Dermis microvascular lymphatic vessel endothelial cell (primary cell): ENCODE results near the gene HOXC9. TPM values are rescaled to one million over a fixed set of nuclear protein-coding genes. Genes with fewer than 3 reads are reported as not detected.

Source experiments
- DNase-seq, 2 donors: peaks; one replicate each; pipeline versions ENCODE4 v3.0.0 to v3.0.0-alpha.2; 2010; ENCODE audit warnings: low read depth in 2 of 2
- total RNA-seq: library from RNA; depleted of rRNA; stranded (reverse); fragments of >200 nt; gene quantifications from 2 replicates; pipeline ENCODE4 v1.2.1, GENCODE V29; 2014

HOXC9 gene
- total RNA-seq, 1 donor from 2014 or later = 0.13 TPM

DNA sequence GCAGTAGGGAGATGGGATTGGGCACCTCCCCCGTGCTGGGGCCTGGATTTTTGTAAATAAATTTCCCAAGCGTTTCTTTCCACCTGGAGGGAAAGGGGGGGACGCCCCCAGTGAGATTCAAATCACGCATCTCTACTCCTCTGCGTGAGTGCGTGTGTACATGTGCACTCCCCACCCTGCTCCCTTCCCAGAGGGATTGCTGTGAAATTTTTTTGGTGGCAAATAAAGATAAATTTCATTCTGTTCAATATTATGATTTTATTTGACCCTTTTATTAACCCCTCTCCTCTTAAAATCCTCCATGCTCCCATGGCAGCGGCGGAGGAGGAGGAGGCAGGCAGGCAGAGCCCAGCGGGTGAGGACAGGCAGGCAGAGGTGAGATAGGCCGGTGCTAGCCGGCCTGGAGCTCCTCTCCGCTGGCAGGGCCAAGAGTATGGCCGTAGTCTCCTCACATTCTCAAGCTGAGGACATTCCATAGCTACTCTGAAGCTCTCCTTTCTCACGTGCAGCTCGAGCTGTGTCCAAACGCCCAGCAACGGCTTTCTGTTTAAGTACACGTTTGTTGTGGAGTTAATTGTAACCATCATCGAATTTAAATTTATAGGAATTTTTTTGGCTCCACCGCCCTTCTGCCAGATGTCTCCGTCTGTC, 23.7 kb upstream of the HOXC9 start:
- no peak for DNase-seq

DNA sequence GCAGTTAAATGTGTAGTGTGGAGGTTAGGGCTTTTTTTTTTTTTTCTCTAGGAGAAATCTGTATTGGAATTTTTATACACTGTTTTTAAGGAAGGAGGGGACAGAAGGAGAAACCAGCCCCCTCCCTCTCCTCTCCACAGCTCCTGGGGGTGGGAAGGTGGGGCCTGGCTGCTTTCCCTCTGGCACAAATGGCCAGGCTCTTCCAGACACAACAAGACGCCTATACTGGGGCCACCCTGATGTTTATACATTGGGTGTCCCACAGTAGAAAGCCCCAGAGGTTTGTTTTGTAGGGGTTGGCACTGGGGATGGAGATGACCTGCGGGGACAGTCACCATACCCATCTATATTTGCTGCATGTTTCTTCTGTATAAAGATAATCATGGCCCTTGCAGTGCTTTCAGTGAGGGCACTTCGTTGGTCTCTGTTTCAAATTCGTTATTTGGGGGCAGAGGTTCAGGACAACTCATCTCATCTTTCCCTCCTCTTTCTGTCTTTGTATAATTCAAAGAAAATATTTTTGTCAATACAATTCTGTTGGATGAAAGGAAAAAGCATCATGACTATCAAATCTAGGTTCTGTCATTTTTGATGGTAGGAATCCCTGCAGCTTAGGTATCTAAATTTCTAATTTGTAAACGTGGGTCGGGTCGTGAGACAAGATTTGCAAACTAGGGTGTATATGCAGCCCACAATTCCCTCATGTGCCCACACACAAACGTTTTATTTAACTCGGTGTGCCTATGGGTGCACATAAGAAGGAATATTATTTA, 23.0 kb upstream of the HOXC9 start:
- no peak for DNase-seq

DNA sequence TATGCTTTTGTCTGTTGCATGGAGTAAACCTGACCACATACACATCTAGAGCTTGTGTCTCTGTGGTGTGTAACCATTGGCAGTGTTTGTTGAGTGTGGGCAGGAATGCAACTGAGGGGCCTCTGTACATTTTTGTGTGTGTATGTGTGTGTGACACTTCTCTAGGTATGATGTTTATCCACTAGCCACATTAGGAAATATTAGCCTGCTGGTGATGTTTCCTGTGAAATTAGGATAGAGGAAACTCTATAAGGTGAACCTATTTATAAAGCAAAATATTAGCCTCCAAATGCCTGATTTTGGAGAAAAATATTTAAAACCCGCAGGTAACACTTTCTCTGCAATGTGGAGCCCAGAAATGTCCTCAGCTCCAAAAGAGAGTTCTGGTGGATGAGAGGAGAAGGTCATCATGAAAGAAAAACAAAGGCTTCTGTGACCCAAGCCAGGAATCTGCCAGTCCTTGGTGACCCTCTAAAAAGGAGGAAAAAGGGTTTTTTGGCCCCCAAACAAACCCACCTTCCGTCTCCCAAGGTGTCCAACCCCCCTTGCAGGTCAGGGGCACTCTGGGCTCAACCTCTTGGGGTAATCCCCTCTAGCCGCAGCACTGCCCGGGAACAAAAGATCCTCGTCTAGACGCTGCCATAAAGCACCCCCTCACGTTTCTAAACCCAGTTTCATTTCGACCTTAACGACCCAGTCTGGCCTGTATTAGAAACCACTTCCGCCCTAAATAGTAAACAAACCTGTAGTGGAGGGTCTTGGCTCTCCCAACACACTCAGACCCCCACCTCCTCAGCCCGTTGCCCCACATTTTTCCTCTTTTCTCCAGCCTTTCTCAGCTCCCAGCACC, 22.1 kb upstream of the HOXC9 start:
- no peak for DNase-seq

DNA sequence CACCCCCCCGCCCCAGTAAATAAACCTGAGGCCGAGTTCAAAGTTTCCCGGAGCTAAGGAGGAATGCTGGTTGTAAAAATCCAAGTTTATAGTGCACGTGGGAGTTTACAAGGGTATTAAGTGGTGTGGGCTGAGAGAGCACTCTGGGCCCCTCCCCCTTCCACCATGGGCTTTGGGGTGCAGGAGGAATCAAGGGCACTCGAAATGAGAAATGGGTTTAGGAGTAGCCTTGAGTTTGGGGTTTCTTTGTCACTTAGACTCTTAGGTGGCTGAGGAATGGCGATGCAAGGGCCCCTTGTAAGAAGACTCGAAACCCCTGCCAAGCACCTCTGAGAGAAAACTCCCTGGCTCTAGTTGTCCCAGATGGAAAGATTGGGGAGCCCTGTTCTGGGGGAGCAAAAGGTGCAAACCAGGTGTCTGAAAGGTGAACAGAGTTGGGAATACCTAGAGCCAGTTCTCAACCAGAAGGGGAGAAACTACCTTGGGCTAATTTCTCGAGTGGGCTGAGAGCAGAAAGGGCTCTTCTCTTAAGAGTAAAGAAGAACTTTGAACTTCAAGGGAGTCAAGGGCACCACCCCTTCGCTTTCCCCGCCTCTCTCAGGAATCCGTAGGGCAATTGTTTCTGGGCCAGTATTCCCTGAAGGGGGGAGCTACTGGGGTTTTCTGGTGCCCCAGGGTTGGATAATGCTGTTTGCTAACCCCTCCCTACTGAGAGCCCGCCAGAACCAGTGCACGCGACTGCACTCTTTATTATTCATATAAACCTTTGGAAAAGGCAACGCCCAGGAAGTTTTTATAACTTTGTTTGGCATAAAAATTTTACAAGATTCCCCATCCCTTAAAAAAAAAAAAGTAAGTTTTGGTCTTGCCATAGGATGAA, 21.2 kb upstream of the HOXC9 start:
- no peak for DNase-seq

DNA sequence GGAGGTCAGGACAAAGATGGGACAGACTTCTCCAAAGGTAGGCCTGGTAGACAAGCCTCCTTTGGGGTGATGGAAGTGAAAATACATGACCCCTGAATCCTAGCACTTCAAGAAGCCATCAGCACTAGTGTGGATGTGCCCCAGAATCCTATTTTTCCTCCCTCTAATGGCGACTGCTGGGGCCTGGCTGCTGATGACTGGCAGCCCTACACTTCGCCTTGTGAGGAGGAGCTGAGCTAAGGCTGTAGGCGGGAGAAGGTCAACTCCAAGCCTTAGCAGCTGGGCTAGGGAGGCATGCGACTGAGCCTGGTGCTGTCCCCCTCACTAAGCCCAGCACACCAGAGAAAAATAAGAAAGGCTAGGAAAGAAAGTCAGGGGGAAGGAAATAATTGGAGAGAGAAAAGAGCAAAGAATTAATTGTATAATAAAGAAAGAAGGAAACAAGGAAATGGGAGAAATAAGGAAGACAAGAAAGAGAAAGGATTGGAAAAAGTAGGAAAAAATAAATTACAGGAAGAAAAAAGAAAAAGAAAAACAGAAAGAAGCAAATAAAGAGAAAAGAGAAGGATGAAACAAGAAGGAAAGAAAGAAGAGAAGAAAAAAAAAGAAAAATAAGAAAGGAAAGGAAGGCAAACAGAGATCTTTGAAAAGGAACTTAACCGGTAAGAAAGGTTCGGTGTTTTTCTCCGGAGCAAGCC, 19.7 kb upstream of the HOXC9 start:
- no peak for DNase-seq

DNA sequence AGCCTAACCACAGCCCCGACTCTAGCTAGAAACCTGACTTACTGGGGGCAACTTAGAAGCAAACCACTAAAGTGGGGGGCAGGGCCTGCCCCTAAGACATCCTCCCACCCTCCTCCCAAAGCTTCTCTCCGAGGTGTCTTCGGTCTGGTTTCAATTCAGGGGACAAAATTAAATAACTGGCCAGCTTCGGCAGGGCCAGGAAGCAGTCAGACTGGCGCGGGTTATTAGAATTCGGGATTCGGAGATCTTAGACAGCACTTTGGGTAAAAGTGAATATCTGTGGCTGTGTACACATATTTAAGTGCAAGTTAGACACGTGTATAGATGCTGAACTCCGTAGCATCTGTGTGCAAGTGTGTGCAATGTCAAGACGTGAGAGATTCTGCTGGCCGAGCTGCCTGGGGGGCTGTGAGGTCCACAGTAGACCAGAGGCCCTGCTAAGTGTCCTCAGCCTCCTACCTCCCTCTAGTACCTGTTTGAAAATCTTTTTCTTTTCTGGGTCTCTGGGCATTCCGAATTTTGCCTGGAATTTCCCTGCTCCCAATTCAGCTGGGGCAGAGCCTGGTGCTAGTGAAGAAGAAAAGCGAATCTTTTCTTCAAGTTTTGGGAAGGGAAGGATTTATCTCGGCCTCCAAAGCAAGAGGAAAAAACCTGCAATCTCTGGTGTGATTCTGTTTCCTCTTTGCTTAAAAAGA, 19.0 kb upstream of the HOXC9 start:
- no peak for DNase-seq

DNA sequence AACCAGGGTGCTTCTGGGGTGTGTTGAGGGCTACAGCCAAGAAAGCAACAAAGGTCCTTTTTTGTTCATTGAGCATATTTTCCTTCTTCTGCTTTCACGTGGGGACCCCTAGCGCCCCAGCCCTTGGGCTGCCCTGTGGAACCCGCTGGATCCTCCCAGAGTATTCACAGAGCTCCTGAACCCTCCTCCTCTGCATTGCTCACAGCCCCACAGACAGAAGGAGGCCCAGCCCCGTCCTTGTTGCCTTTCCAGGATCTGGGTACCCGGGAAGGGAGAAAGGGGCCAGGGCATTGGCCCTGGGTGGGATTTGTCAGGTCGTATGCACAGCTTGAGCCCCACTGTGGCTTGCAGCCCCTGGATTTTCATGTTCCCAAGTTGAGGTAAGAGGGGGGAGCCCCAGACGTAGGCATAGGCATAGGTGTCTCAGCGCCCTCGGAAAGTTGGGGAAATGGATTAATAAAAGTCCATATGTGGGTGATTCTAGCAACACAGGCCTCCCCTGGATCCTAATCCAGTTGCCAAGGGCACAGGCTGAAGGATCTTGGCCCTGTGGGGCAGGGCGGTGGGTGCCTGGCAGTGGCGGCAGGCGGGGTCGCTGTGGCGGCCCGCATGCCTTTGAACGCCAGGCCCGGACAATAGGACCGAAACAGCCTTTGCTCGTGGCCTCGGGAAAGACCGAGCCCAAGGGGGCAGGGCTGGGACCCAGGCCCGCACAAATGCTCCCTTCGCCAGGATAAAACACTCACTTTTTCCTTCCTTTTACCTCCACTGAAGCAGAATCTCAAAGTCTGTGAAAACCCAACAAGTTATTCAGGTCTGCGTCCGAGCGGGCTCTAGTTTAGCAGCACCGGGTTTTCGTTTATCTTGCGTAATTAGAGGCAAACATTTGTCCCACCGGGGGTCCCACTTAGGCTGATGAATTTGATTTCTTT, 18.1 kb upstream of the HOXC9 start:
- DNase-seq = no peak

DNA sequence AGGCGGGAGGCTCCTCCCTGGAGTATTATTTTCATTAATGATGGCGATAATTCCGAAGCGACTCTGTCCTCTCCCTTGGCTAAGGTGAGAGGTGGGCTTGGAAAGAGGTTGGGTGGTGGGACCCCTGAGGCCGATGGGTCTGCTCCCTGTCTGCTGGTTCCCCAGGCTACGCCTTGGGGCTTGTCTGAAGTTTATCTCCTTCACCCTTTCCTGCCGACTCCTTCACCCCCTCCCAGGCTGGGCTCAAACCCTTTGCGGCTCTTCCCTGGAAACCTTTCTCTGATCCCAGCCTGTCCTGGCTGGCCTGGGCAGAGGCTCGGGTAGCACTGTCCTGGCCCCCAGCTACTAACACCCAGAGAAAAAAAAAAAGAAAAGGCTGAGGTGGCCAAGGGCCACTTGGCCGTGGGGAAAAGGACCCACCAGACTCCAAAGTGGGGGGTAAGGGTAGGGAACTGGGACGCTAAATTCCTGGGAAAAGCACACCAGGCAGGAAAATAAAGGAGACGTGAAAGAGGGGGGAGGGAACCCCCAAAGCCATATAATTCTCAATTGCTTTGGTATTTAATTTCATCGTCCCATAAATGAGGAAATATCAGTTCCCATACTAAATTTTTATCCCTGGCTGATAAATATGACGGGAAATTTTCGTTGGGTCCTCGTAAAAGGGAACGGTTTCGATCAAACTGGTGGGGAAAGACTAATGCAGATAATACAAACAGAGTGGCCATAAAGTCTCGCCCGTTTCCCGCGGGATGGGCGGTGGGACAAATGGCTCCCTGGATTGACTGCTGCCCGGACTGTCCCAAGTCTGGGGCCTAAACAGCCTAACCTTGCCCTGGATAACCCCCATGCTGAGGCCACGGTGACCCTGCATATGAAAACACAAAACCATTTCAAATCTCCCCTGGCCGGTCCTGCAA, 17.1 kb upstream of the HOXC9 start:
- no peak for DNase-seq

DNA sequence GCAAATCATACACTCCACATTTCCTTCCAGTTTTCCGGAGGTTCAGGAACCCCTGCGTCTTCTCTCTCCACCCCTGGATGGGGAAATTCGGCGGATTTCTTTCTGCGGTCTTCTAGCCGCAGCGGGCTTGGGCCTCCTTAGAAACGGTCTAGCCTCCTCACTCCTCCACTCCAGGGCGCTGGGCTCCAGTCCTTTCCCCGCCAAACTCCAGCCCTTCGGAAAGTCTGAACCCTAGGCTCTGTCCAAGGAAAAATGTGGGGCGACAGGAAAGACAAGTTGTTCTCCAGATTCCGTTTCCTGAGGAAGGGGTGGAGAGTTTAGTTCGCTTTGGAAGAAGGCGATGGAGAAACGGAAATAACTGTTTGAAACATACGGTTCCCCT, 16.4 kb upstream of the HOXC9 start:
- DNase-seq = no peak

DNA sequence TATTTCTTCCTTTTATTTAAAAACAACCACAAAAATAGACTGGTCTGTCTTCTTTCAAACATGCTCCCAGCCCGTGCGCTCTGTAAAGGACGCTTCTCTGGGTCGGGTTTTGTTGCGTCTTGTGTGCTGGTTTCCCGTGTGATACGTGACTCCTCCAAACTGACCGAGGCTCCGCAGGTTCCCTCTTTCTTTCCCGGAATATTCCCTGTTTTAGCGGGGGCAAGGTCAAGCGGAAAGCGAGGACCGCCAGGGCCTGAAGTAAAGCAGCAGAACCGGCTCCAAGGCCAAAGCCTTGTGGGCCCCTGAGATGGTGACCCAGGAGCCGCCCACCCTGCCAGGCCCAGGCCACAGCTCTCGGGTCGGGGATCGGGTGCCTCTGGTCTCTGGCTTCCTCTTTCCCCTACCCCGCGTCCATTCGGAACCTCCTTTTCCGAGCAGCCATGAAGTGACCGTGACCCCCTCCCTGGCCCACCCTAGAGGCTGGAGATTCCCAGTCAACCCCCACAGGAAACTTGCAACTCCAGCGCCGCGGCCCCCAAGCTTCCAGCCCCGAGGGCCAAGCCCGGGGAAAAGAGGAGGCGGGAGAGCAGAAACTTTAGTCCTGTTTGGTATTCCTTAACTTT, 15.9 kb upstream of the HOXC9 start:
- DNase-seq = no peak

DNA sequence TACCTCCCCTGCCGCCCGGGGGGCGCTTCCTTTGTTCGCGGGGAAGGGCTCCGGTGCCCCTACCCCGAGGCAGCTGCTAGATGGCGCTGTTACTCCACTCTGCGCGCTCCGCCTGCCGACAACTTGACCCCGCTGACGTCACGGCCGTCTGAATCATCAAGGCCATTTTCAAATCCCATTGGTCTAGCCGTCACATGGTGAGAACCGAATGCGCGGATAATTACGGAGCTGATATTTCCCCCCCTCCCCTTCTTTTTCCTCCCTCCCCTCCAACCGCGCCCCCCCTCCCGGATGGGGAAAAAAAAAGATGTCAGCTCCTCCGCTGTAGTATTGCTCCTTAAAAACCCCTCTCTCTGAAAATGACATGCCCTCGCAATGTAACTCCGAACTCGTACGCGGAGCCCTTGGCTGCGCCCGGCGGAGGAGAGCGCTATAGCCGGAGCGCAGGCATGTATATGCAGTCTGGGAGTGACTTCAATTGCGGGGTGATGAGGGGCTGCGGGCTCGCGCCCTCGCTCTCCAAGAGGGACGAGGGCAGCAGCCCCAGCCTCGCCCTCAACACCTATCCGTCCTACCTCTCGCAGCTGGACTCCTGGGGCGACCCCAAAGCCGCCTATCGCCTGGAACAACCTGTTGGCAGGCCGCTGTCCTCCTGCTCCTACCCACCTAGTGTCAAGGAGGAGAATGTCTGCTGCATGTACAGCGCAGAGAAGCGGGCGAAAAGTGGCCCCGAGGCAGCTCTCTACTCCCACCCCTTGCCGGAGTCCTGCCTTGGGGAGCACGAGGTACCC, 14.9 kb upstream of the HOXC9 start, which contains the start of gene HOXC10:
HOXC10 (plus strand) TSS at position 246 of the 791 bp plus-strand sequence; CDS start at position 360, 114 bp downstream.
- peak; percentile 80 to 83 for DNase-seq

DNA sequence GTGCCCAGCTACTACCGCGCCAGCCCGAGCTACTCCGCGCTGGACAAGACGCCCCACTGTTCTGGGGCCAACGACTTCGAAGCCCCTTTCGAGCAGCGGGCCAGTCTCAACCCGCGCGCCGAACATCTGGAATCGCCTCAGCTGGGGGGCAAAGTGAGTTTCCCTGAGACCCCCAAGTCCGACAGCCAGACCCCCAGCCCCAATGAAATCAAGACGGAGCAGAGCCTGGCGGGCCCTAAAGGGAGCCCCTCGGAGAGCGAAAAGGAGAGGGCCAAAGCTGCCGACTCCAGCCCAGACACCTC, 14.3 kb upstream of the HOXC9 start:
- DNase-seq = no peak

DNA sequence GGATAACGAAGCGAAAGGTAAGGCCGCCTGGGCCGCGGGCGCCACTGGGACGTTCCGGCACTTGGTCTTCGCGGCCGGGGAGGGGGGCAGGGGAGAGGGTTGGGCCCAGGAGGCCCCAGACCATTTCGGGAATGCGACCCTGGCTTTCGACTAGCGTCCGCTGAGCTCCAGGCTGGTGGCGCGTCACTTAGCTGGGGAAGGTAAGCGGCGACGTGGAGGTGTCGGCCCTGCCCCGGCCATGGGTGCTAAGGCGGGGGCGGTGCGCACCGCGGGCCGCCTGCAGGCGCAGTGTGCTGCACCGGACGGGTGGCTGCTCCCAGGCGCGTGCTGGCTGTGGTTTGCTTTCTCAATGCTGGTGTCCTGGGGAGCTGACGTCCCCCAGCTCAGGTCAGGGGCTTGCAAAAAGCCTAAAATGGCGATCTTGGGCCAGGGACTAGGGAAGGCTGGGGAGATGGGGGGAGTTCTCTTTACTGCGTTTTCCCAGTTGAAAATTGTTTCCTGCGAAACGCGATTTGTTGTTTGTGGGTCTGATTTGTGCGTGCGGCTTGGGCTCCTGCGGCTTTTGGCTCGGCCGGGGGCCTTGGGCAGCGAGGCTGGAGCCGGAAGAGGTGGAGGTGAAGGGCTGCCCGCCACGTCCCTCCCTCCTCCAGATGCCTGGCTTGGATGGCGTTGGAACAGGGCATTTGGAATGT, 13.8 kb upstream of the HOXC9 start:
- no peak for DNase-seq

DNA sequence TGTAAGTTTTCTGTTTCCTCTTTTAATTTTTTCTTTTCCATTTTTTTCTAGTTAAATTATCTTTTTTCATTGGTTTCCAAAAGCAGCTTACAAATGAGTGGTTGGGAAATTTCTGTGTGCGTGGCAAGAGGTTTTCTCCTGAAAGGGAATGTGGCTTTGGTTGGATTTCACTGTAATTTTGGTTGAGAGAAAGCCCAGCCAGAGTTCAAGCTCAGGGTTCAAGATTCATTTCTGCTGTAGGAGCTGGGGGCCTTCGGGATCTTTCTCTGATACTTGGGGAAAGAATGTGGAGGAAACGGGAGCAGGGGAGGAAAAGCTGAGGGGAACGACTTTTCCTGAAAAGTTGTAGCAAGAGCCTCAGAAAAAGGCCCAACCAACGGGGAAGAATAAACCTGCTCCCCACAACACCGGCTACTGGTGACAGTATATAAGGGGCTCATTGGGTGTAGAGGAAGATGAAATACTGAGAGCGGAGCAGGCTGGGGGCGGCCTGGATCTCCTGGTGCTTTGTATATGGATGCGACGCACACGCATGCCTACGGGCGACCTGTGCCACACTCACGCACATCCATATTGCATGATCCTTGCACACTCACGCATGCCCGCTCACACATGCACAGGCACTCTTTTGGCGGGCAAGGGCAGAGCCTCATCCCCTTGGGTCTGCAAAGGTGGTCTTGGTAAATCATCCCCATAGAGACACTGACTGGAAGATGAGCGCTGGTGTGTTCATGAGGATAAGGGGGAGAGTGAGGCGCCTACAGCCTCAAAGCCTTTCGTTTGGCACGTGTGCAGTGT, 13.1 kb upstream of the HOXC9 start:
- no peak for DNase-seq

DNA sequence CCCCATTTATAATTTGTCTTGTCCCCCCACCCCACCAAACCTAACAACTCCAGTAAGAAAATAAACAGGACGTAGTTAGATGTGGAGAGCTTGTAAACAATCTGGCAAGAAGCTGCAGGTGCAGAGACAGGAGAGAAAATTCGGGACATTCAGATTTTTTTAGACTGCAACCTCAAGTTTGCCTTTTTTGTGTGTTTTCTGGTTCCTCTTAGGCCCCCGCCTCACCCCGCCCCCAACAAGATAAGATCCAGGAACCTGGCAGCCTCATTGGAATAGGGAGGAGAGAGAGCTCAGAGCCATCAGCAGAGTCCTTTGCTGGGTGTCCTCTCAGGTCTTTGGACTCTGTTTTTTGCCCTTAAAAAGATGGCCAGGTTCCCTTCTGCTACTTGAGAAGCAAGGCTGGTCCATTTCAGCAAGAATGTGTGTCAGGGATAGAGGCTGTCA, 12.2 kb upstream of the HOXC9 start:
- no peak for DNase-seq
